ENCODE measurements around the gene PLEKHH1. TPM values are rescaled to one million over a fixed set of nuclear protein-coding genes. Genes with fewer than 3 reads are reported as not detected.

The PLEKHH1 gene
- total and polyA plus RNA-seq, 9 of the 15 experiments (the other 6 are each of a cell fraction or from before 2014, with no cell fraction given) = 0.76 to 5.9 (median 2.9) TPM

DNA sequence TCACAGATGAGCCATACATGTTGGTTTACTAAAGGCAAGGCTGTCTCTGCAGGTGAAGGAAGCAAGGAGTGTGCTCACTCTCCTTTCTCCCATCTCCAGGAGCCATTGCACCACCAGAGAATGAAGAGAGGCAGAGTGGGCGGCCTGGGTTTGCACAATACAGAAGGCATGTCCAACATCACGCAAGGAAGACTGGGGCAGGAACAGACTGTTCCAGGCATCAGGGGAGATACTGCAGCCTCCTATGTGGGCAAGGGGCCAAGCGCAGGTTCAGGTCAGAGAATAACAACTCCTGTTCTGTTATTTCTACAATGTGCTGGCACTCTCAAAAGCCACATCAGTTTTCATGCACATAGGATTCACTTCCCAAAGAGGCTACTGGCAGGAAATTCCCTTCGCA is 42.9 kb upstream of the PLEKHH1 start (continued):
- TF ChIP-seq ZFPM2 (CRISPR knock-in tag; IDR thresholded peaks at IDR 0.05) = no peak

GRCh38 chr14:67491285-67491684 is 41.8 kb upstream of the PLEKHH1 start:
- ATAC-seq = no peak
- in situ Hi-C loops (cut with MboI) (no loop called here), intact Hi-C loops (cut with micrococcal nuclease) (no loop called here)
- Histone ChIP-seq H3K79me2 (ENCODE audit: control insufficient read depth, insufficient read depth, low read length) (no peaks in the 10 kb centered on the region), H3K4me2 (ENCODE audit: insufficient read depth, low read length) (no peak overlapping the region), H4K20me1 (replicated peaks; ENCODE audit: control insufficient read depth, insufficient read depth, low read length) (no peaks in the 10 kb centered on the region), H3K4me3 (no peak overlapping the region), H3K27ac (ENCODE audit: extremely low read depth, low read depth, low read length) (no peak overlapping the region), H3K4me1 (replicated peaks in 1 of 2; ENCODE audit: control insufficient read depth in 2 of 2, insufficient read depth in 2 of 2, low read length in 2 of 2) (no peaks in the 10 kb centered on the region; a peak in 1 of 5 replicates), H3K36me3 (ENCODE audit: control insufficient read depth, insufficient read depth, low read length) (no peaks in the 10 kb centered on the region), H3K27me3 (ENCODE audit: control insufficient read depth in 2 of 2, insufficient read depth in 2 of 2, low read length in 2 of 2) (peaks cover 4% of the 10 kb centered on the region in 2 experiments; a peak in 3 of 5 replicates), H3K9me3 (replicated peaks; ENCODE audit: control insufficient read depth, insufficient read depth, low read depth, low read length) (peaks cover 5% of the 10 kb centered on the region; the same call in 1 of the 2 replicates), H3K9me1 (ENCODE audit: control insufficient read depth, insufficient read depth, low read length) (no peaks in the 10 kb centered on the region), H2AFZ (ENCODE audit: low read depth, low read length) (no peak overlapping the region), H3K9ac (ENCODE audit: insufficient read depth in 1 of 2, low read depth in 2 of 2, low read length in 2 of 2) (no peak overlapping the region)
- no peak for DNase-seq (ENCODE audit: extremely low read depth in 1 of 4, low spot score in 3 of 4)
- FAIRE-seq = no peak
- no TSS peak for BruUV-seq (replicated peaks)
- ChIA-PET CTCF (ENCODE audit: low intra/inter-chr PET ratio) (no interaction called here), POLR2A (no interaction called here)
- TF ChIP-seq ATF1 (CRISPR knock-in tag; IDR thresholded peaks at IDR 0.05) (no peak), ATF1 (tag; IDR thresholded peaks at IDR 0.05) (no peak), BCLAF1 (IDR thresholded peaks at IDR 0.05; ENCODE audit: borderline replicate concordance in 1 of 2, control insufficient read depth in 1 of 2, low read depth in 2 of 2, low read length in 1 of 2) (no peak), CCAR2 (IDR thresholded peaks at IDR 0.05; ENCODE audit: low read depth, low read length) (no peak), STAT5B (CRISPR knock-in tag; IDR thresholded peaks at IDR 0.05) (no peak), ZNF431 (CRISPR knock-in tag; IDR thresholded peaks at IDR 0.05) (no peak)
- TF ChIP-seq, protein P1, sequence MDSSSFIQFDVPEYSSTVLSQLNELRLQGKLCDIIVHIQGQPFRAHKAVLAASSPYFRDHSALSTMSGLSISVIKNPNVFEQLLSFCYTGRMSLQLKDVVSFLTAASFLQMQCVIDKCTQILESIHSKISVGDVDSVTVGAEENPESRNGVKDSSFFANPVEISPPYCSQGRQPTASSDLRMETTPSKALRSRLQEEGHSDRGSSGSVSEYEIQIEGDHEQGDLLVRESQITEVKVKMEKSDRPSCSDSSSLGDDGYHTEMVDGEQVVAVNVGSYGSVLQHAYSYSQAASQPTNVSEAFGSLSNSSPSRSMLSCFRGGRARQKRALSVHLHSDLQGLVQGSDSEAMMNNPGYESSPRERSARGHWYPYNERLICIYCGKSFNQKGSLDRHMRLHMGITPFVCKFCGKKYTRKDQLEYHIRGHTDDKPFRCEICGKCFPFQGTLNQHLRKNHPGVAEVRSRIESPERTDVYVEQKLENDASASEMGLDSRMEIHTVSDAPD (CRISPR knock-in tag; IDR thresholded peaks at IDR 0.05) = no peak
- WGBS (ENCODE audit: insufficient coverage, low coverage, missing lambda C conversion rate) = 0% methylated on average over 3 of the region's 3 CpGs

All from K562 (cell line).